NCI-H1694 treated with DMSO at 0.1 percent for 48 hours (cell line): ENCODE measurements around the gene SYPL1.

Source experiments
- DNase-seq: peaks from one replicate; lab custom pipeline; 2025; lab: John Stamatoyannopoulos, UW

SYPL1 gene

DNA sequence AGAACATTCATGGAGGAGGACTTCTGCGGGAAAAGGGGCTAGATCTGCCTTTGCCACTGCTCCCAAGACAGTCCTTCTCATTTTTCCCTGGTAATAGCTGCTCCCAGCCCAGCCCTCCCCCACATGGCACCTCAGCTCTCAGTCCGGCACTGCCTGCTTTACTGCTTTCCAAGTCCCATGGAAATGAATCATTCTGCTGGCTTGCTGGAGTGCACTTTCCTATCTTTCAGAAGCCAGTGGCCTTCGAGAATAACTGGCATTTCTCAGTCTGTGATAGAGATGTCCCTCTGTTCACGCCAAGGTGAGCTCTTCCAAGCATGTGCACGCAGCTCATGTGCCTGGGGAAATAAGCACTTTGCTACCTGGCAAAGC lies 61.4 kb downstream of the SYPL1 start:
- DNase-seq, result no peak

DNA sequence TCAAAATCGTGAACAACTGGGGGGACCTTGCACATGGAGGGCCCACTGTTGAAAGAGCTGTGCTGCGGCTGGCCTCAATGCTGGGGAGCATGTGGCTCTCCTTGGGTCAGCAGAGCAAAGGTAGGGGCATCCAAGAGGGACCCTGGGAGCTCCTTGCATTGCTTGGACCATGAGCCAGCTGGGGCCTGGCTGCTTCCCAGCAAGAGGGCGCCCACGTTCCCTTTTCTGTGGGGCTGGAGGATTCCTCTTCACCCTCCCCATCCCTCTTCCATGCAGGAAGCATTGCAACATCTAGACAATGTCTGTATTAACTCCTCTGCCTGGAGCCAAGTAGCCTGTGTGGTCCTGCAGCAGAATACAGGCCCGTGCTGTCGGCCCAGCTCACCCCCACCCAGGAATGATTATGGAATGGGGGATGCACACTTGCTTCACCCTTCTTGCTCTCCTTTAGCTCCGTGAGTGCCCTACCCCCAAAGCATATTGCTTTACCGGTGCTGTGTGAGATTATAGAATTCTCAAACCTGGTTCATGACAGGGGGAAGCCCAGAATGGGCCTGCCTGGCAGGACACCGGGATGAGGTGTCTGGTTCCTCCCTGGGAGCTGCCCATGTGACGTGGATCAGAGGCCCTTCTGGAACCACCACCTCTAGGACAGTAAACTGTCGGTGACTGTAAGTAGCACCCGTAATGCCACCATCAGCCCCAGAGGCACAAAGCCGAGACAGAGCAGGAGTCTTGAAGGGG lies 61.9 kb downstream of the SYPL1 start:
- DNase-seq, result no peak

DNA sequence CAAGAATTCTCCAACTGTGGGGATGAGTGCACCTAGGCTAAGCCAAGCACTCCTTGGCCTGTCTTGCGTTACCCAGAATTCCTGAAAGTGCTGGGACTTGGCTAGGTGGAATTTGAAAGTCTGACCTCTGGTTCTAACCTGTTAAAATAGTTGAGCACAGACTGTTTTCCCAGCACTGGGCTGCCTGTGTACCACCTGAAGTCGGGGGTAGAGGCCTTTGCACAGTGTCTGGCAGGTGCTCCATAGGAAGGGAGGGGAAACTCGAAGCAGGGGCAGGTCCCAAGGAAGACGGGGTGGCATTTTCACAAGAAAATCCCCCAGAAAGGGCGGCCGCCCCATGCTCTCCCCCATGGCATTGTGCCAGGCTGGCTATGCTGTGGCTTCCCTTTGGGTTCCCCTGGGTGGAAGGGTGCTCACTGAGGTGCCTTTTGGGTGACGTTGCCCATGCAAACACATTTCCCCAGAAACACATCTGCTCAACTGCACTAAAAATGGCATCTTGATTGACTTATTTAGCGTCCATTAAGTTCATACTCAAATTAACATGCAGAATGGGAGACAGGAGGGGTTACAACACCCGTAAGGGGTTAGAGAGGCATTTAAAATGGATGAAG lies 62.9 kb downstream of the SYPL1 start:
- DNase-seq, result no peak

DNA sequence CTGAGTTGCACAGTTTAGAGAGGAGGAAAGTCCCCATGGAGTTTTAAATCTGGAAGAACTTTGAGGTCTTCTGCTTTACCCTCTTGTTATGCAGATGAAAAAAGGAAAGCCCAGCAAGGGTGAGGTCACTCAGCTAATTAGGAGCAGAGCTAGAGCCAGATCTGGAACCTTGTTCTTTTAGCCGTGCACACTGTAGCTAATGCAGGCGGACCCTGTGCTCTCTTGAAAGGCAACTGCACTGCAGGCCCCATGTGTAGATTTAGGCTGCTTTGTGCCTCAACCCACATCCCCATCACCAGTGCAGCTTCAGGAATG lies 63.4 kb downstream of the SYPL1 start:
- no peak for DNase-seq

DNA sequence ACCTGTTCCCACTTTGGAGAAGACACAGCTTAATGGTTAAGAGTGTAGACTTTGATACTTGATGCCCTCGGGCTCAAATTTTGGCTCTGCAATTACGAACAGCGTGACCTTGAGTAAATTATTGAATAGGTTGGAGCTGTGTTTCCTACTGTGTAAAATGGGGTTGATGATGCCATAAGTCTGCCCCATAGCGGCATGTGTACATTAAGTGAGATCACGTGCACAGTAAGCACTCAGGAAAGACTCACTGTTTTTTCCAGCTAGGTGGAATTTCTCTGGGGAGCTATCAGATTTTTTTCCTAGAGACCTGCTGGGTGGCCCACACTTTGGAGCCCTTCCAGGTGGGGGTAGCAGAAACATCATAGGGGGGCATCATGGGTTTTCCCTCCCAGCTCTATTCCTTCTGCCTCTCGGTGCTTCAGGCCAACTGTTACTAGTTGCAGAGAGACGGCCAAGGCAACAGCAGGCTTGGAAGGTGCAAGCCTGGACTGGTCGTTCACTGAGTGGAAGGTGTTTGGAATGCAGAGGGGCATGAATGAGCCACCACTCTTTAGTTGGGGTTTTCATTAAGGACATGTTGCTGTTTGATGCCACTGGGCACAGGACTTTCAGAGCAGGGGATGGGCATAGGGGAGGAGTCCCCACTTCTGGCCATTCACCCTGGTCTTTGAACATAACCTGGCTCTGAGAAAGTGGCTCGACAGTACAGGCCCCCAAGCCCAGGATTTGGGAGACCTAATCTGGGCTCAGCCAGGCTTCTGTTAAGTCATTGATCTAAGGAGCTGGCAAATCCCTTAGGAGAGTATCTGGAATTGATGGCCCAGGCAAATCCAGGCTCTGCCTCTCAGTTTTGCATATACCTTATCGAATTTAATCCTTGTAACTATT lies 64.0 kb downstream of the SYPL1 start:
- DNase-seq, result peak; percentile 98

DNA sequence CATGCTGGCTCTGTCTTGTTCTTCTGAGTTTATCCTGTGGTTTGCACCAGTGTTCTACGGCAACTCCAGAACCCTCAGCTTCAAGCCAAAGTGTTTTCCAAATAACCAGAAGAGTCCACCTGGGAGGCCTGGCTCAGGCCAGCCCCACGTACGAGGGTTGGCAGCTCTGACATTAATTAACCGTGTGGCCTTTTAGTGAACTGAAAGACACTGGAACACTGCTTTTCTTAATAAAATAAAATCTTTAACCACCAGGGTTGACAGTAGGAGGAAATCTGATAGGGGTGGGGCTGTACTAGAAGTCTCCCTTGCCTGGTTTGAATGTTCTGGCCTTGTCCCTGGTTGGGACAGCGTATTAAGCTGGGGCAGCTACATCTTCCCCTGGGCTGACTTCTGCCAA lies 64.9 kb downstream of the SYPL1 start:
- DNase-seq, result no peak

DNA sequence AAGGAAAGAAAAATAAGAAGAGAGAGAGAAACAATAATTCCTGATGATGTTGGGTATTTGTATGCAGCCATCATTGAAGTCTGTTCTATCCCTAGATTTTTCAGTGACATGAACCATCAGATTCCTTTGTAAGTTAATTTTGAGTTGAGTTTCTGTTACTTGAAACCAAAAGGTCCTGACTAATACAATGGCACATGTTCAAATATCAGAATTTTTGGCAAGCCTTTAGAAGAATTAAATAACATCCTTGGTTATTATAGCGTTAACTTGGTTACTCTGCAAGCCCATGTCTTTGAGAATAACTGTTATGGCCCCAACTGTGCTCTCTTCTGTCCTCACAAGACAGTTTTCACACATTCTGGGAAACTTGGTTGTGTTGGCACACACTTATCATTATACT lies 66.5 kb downstream of the SYPL1 start:
- DNase-seq, result no peak

DNA sequence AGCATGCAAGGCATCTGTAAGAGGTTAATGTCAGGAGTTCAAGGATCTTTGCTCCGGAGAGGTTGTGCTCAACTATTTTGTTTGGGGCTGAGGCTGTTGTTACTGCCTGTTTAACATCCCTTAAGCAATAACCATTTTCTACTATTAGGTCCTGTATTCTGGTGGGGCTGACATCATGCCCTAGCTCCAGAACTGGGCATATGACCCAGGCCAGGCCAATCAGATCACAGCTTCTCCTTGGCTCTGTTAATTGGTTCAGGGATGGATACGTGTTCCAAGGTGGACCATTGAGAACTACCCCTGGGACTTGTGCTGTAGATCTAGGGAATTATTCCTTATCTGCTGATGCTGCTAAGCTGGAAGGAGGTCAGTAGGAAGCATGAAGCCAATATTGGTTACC lies 67.0 kb downstream of the SYPL1 start:
- no peak for DNase-seq

DNA sequence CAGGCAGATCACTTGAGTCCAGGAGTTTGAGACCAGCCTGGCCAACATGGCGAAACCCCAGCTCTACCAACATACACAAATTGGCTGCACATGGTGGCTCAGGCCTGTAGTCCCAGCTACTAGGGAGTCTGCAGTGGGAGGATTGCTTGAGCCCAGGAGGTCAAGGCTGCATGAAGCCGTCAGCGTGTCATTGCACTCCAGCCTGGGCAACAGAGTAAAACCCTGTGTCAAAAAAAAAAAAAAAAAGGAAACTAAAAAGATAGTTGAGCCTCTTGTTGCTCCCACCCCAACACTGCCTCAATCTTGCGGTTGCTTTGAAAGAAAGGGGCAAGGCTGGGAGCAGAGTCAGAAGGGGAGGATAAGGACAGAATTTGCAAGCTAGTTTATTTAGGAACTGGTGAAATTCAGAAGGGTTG lies 69.9 kb downstream of the SYPL1 start:
- no peak for DNase-seq

DNA sequence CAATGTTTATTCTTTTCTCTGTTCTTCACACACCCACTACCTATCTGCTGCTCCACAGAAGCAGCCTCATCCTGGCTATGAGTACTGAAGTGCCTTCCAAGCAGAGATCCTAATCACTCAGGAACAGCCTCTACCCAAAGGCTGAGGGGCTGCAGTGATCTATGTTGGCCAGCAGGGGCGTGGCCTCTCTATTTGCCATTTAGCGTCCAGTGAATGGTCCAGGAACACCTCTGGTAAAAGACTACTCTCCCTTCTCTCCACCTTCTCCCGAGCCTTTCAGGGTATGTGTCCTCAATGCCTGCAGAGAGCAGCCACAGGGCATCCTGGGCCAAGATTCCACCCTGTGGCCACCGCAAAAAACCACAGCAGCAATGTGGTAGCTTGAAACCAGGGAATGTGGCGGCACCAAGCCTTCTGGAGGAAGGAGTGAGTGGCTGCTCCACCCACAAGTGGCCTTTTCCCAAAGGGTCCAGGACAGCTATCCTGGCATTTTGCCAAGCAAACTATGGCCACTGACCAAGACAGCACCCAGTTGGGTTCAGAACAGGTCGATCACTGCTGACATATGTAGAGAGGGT lies 70.9 kb downstream of the SYPL1 start:
- peak; percentile 54 for DNase-seq
